GM13977 (cell line): ENCODE measurements around the gene HOXA2.

Experiments
- DNase-seq: peaks from one replicate; pipeline ENCODE4 v3.0.0; 2012; ENCODE audit warnings: low spot score
- in situ Hi-C: fragments of 300-500 bp; cut with MboI; formaldehyde crosslinking; loops from one replicate; pipeline ENCODE4 v1.12.0; 2022; ENCODE audit warnings: low sequenced_read_pairs, low pct_unique_long_range_greater_than_20kb, mixed read lengths, inconsistent platforms; ENCODE audit not compliant: unreplicated experiment
- TF ChIP-seq, protein P1 (sequence below): IDR thresholded peaks from 2 replicates; pipeline ENCODE4 v1.5.1; 2012; ENCODE audit warnings: mild to moderate bottlenecking, control low read depth; ENCODE audit not compliant: insufficient read depth; ENCODE audit errors: extremely low read depth, missing control alignments

Gene HOXA2

DNA sequence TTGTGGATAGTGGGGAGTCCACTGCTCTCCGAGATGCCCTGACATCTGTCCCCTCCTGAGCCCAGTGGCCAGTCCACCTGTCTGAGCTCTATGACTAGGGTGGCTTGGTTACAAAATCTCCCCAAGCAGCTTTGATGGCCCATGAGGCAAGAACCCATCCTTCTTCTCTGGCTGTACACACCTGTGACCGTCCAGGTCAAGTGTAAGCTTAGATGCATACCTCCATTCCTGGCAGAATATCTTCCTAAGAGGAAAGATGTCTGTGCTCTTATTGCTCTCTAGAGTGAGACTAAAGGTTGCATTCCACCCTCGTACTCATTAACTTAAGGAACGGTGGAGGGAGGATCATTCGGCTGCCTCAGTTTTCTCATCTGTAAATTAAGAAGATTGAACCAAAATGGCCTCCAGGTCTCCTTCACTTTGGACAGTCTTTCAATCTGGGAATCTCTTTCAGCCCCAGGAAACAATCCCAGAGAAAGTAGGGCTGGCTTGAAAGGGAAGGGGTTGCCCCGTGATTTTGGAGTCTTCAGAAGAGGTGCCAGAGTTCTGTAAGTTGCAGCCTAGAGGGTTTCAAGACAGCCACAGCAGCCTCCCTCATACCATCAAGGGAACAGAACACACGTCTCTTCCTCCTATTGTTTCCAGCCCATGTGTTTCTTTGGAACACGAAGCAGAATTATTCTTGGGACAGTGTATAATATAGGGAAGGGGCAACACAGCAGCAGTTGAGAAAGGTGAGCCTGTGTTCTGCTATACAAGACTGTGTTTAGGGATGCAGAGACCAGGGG, 22.6 kb upstream of the HOXA2 start:
- in situ Hi-C loops, result no loop called here
- TF ChIP-seq, protein P1, sequence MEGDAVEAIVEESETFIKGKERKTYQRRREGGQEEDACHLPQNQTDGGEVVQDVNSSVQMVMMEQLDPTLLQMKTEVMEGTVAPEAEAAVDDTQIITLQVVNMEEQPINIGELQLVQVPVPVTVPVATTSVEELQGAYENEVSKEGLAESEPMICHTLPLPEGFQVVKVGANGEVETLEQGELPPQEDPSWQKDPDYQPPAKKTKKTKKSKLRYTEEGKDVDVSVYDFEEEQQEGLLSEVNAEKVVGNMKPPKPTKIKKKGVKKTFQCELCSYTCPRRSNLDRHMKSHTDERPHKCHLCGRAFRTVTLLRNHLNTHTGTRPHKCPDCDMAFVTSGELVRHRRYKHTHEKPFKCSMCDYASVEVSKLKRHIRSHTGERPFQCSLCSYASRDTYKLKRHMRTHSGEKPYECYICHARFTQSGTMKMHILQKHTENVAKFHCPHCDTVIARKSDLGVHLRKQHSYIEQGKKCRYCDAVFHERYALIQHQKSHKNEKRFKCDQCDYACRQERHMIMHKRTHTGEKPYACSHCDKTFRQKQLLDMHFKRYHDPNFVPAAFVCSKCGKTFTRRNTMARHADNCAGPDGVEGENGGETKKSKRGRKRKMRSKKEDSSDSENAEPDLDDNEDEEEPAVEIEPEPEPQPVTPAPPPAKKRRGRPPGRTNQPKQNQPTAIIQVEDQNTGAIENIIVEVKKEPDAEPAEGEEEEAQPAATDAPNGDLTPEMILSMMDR, result no peak
- no peak for DNase-seq

DNA sequence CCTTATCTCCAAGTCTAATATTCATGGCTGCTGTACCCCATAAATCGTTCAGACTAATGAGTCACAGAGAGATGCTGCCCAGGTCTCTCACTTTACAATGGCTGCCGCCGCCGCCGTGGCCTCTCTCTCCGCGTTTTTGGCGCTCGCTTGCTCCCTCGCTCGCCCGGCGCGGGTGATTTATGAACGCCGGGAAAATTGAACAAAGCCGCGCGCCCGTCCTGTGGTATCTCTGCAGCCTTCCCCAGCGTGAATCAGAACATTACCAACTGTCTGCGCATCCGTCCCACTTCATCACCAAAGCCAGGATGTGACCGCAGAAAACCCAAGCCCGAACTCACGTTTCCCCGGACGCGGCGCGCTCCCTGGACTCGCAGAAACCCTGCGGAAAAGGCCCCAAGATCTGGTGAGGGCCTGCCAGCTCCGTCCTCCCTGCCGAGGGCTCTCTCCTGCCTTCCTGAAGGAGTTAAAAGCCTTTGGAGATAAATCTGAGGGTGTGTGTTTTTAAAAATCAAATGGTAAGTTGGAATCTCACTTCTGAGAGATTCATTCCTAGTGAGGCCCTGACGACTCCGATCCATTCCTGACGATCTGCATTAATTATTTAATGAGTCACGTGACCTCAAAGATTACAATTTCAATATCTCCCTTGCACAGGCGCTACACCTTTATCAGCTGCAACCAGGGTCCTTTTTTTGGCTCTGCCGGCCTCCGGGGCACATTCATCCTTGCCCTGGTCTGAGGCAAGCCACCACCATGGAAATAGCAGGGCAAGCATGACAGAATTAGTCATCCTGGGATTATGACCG, 21.8 kb upstream of the HOXA2 start:
- in situ Hi-C loops, result no loop called here
- TF ChIP-seq, protein P1, result no peak
- no peak for DNase-seq

DNA sequence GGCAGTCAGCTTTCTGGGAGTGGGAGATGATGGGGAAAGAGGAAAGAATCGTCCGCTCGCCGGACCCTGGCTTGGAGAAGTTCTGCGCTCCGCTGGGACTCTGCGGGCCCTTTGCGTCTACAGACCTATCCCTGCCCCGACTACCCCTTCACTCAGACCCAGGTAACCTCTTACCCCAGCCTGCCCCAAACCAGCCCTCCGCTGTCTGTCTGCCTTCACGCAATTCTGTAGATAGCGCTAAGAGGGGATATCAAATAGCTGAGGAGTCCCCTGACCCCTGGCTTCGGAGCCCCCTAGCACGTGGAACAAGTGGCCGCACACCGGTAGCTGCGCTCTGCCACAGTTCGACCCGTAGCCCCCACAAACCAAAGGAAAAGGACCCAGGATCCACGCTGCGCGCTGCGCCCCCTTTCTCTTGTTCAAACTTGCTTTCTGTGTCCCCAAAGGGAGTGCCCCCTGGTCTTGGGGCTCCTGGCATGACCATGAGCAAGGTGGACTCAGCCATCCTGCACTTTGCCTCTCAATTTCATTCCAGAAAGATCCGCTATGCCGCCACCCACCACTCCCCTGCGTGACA, 21.1 kb upstream of the HOXA2 start:
- DNase-seq, result no peak
- in situ Hi-C loops, result no loop called here
- TF ChIP-seq, protein P1, result no peak

DNA sequence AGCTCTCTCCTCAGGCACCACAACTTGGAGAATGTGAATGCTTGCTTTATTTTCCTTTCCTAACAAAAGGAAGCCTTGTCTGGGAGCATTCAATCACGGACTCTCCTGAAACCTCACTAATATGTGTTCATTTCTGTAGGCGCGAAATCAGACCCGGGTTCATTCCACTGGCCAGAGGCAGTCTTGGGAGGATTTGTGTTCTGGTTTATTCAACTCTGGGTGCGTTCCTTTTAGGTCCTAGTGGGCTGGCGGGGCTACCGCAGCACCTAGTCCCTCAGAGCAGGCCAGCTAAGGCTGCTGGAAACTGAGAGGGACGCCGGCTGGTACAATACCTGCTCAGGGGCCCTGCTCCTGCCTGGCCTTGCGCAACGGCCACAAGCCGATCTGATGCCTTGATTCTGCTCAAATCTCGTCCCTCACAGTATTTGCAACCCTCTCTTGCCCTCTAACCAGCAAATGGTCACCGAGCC, 20.6 kb upstream of the HOXA2 start:
- in situ Hi-C loops, result no loop called here
- no peak for DNase-seq
- TF ChIP-seq, protein P1, result no peak

DNA sequence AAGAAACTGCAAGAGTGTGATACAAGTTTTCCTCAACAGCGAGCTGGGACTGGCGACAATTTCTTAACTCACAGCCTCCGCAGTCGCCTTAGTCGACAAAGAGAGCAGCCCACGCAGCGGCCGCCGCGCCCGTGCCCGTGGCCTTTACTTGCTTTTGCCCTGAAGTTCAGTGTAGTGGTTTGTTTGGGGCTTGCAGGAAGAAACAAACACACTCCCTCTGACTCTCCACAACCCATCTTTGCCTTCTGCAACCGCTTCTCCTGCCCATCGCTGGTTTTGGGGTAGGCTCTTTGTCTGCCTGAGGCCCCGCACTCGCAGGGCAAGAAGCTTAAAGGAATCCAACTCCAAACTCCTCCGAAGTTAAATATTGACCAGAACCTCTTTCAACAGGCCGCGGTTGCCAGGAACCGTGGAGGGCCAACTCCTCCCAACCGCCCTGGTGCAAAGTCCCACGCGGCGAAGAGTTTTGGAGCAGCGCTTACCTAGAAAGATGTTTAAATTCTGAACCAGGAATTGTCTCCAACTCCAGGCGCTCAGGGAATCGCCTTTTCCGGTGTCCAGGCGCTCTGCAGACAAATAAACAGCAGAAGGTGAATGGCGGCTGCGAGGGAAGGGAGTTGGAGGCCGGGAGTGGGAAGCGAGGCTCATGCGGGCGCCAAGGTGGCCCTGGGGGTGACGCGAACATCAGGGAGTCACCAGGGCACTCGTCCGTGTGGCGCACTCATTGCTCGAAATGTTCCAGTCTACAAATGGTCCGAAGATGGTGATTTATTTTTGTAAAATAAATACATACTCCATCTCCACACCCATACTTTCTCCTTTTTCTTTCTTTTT, 19.8 kb upstream of the HOXA2 start:
- no peak for DNase-seq
- TF ChIP-seq, protein P1, result no peak
- in situ Hi-C loops, result no loop called here

DNA sequence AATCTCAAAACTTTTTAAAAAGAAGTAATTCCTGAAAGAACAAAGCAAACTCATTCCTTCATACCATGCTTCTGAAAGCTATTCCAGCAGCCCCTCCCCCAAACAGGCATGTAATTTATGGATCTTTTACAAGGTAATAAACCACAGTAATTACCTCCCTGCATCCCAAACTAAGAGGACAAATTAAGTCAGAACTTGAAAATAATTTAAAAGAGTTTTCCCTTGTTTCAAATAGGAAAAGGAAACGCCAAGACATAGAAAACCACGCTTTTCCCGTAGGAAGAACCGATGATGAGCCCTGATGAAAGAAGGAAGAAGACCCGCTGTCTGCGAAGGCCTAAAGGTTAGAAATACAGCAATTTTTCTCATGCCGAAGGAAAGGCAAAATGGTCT, 19.2 kb upstream of the HOXA2 start:
- in situ Hi-C loops, result no loop called here
- no peak for DNase-seq
- TF ChIP-seq, protein P1, result no peak
